ENCODE measurements around the gene TRMT10B. TPM values are rescaled to one million over a fixed set of nuclear protein-coding genes. Genes with fewer than 3 reads are reported as not detected.

Gene TRMT10B
- total and polyA plus RNA-seq, 10 of the 15 experiments (the other 5 are each of a cell fraction or from before 2014, with no cell fraction given): 3.7 to 11.7 (median 6.8) TPM

DNA sequence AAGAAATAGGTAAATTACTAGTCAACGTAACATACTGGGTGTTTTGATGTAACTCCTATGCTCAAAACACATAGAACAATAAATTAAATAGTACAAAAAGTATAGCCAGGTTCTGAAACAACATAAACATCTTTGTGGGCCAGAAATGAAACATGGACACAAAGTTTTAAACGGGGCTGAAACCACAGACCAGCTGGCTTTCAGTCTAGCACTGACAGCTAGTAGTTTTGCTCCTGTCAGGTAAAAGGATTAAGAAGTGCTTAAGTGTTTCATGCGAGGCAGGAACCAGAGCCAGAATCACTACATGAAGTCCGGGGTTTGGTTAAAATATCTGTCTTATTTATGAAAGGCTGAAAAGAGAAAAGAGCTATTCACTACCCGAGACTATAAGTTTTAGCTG lies 66.5 kb downstream of the TRMT10B start:
- Histone ChIP-seq H2AFZ (ENCODE audit: control insufficient read depth, low read depth, low read length) (no peak overlapping the region), H3K27me3 (replicated peaks in 1 of 2; ENCODE audit: control insufficient read depth in 2 of 2, insufficient read depth in 2 of 2, low read length in 1 of 2) (no peaks in the 10 kb centered on the region), H3K36me3 (ENCODE audit: control insufficient read depth in 2 of 2, insufficient read depth in 2 of 2, low read length in 1 of 2) (no peaks in the 10 kb centered on the region; a peak in 1 of 4 replicates), H3K4me2 (ENCODE audit: control insufficient read depth, insufficient read depth) (no peak overlapping the region), H3K4me1 (ENCODE audit: control insufficient read depth, insufficient read depth, low read length) (peaks cover 2% of the 10 kb centered on the region; the same call in 1 of the 2 replicates), H3K79me2 (ENCODE audit: control insufficient read depth, insufficient read depth, low read length) (no peaks in the 10 kb centered on the region), H4K20me1 (ENCODE audit: control insufficient read depth, insufficient read depth) (no peaks in the 10 kb centered on the region), H3K27ac (ENCODE audit: control insufficient read depth, insufficient read depth) (no peak overlapping the region), H3K9ac (ENCODE audit: control insufficient read depth, insufficient read depth, low read length) (no peak overlapping the region), H3K4me3 (no peak overlapping the region), H3K9me3 (replicated peaks; ENCODE audit: control insufficient read depth, insufficient read depth, low read length) (no peaks in the 10 kb centered on the region; the same call in 2 of the 3 replicates)
- DNase-seq (ENCODE audit: low read depth, low spot score) (no peak), ATAC-seq (peak; percentile 59), FAIRE-seq (peak; percentile 85)
- BruUV-seq (replicated peaks): no TSS peak
- POLR2A ChIA-PET: no interaction called here
- intact Hi-C loops (cut with micrococcal nuclease; ENCODE audit: unreplicated experiment) (no loop called here), in situ Hi-C loops (cut with MboI) (no loop called here)
- CTCF ChIA-PET: interaction anchor here (1.3 kb wide), 2 partner anchors 9 to 14 kb away, joined by 3 to 4 read pairs; no protein-coding TSS in a partner anchor
- RAD21 ChIA-PET (ENCODE audit: unreplicated experiment): no interaction called here
- WGBS (ENCODE audit: insufficient coverage, insufficient replicate concordance, low lambda C conversion rate, missing lambda C conversion rate): 32% methylated on average over 5 of the region's 5 CpGs
- SMC1A ChIA-PET (ENCODE audit: uncharacterized antibody, unreplicated experiment): interaction anchor here (1.0 to 1.8 kb wide), 2 partner anchors 10 to 14 kb away, joined by 4 to 5 read pairs; no protein-coding TSS in a partner anchor
- TF ChIP-seq, protein P1, sequence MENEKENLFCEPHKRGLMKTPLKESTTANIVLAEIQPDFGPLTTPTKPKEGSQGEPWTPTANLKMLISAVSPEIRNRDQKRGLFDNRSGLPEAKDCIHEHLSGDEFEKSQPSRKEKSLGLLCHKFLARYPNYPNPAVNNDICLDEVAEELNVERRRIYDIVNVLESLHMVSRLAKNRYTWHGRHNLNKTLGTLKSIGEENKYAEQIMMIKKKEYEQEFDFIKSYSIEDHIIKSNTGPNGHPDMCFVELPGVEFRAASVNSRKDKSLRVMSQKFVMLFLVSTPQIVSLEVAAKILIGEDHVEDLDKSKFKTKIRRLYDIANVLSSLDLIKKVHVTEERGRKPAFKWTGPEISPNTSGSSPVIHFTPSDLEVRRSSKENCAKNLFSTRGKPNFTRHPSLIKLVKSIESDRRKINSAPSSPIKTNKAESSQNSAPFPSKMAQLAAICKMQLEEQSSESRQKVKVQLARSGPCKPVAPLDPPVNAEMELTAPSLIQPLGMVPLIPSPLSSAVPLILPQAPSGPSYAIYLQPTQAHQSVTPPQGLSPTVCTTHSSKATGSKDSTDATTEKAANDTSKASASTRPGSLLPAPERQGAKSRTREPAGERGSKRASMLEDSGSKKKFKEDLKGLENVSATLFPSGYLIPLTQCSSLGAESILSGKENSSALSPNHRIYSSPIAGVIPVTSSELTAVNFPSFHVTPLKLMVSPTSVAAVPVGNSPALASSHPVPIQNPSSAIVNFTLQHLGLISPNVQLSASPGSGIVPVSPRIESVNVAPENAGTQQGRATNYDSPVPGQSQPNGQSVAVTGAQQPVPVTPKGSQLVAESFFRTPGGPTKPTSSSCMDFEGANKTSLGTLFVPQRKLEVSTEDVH (IDR thresholded peaks at IDR 0.05; ENCODE audit: low read depth, partially characterized antibody): no peak
- TF ChIP-seq RAD21 (IDR thresholded peaks at IDR 0.05; ENCODE audit: insufficient read depth, low read depth, low read length) (no peak), TCF3 (IDR thresholded peaks at IDR 0.05; ENCODE audit: borderline replicate concordance, insufficient read depth, low read depth, low read length) (peak; percentile 56; the same call in 1 of the 2 replicates), RUNX3 (IDR thresholded peaks at IDR 0.05; ENCODE audit: low read length) (peak; percentile 85), CREM (IDR thresholded peaks at IDR 0.05; ENCODE audit: low read depth) (no peak), SREBF1 (IDR thresholded peaks at IDR 0.05; ENCODE audit: low read length) (no peak), TCF12 (IDR thresholded peaks at IDR 0.05; ENCODE audit: low read depth, low read length) (0 out of 2 replicates have a peak, but pooled peaks have one; percentile 53), SMAD5 (IDR thresholded peaks at IDR 0.05; ENCODE audit: low read depth) (no peak), CHD1 (IDR thresholded peaks at IDR 0.05; ENCODE audit: low read depth, low read length) (no peak), NR2C1 (IDR thresholded peaks at IDR 0.05) (no peak), ZNF217 (IDR thresholded peaks at IDR 0.05) (no peak), WRNIP1 (IDR thresholded peaks at IDR 0.05; ENCODE audit: borderline replicate concordance, low read depth, low read length) (no peak), TBL1XR1 (IDR thresholded peaks at IDR 0.05; ENCODE audit: low read depth, low read length) (no peak), FOXK2 (IDR thresholded peaks at IDR 0.05) (no peak)
- TF ChIP-seq, protein P2, sequence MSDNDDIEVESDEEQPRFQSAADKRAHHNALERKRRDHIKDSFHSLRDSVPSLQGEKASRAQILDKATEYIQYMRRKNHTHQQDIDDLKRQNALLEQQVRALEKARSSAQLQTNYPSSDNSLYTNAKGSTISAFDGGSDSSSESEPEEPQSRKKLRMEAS (IDR thresholded peaks at IDR 0.05; ENCODE audit: low read depth, low read length): no peak
- TF ChIP-seq, protein P3, sequence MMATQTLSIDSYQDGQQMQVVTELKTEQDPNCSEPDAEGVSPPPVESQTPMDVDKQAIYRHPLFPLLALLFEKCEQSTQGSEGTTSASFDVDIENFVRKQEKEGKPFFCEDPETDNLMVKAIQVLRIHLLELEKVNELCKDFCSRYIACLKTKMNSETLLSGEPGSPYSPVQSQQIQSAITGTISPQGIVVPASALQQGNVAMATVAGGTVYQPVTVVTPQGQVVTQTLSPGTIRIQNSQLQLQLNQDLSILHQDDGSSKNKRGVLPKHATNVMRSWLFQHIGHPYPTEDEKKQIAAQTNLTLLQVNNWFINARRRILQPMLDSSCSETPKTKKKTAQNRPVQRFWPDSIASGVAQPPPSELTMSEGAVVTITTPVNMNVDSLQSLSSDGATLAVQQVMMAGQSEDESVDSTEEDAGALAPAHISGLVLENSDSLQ (IDR thresholded peaks at IDR 0.05): no peak
- TF ChIP-seq, protein P4, sequence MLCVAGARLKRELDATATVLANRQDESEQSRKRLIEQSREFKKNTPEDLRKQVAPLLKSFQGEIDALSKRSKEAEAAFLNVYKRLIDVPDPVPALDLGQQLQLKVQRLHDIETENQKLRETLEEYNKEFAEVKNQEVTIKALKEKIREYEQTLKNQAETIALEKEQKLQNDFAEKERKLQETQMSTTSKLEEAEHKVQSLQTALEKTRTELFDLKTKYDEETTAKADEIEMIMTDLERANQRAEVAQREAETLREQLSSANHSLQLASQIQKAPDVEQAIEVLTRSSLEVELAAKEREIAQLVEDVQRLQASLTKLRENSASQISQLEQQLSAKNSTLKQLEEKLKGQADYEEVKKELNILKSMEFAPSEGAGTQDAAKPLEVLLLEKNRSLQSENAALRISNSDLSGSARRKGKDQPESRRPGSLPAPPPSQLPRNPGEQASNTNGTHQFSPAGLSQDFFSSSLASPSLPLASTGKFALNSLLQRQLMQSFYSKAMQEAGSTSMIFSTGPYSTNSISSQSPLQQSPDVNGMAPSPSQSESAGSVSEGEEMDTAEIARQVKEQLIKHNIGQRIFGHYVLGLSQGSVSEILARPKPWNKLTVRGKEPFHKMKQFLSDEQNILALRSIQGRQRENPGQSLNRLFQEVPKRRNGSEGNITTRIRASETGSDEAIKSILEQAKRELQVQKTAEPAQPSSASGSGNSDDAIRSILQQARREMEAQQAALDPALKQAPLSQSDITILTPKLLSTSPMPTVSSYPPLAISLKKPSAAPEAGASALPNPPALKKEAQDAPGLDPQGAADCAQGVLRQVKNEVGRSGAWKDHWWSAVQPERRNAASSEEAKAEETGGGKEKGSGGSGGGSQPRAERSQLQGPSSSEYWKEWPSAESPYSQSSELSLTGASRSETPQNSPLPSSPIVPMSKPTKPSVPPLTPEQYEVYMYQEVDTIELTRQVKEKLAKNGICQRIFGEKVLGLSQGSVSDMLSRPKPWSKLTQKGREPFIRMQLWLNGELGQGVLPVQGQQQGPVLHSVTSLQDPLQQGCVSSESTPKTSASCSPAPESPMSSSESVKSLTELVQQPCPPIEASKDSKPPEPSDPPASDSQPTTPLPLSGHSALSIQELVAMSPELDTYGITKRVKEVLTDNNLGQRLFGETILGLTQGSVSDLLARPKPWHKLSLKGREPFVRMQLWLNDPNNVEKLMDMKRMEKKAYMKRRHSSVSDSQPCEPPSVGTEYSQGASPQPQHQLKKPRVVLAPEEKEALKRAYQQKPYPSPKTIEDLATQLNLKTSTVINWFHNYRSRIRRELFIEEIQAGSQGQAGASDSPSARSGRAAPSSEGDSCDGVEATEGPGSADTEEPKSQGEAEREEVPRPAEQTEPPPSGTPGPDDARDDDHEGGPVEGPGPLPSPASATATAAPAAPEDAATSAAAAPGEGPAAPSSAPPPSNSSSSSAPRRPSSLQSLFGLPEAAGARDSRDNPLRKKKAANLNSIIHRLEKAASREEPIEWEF (IDR thresholded peaks at IDR 0.05; ENCODE audit: insufficient replicate concordance, low read depth, low read length): no peak
